ENCODE results near the gene PRDM15.

DNA sequence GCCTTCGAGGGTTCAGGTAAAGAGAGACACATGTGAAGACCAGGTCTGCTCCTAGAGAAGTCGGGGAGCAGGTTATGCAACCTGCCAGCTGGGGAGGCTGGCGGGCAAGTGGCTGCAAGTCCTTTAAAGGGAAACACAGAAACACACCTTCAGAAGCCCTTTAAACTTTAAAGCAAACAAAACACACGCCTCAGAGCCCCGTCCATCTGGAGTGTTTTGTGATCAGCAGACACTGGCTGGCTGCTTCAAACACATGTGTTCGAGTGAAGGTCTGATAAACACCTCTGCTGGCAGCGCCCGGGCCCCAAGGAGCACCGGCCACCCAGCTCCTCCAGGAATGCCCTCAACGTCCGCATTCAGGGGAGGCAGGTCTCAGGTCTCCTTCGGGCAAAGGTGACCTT is 127.5 kb downstream of the PRDM15 start:
- TF ChIP-seq, protein P1, sequence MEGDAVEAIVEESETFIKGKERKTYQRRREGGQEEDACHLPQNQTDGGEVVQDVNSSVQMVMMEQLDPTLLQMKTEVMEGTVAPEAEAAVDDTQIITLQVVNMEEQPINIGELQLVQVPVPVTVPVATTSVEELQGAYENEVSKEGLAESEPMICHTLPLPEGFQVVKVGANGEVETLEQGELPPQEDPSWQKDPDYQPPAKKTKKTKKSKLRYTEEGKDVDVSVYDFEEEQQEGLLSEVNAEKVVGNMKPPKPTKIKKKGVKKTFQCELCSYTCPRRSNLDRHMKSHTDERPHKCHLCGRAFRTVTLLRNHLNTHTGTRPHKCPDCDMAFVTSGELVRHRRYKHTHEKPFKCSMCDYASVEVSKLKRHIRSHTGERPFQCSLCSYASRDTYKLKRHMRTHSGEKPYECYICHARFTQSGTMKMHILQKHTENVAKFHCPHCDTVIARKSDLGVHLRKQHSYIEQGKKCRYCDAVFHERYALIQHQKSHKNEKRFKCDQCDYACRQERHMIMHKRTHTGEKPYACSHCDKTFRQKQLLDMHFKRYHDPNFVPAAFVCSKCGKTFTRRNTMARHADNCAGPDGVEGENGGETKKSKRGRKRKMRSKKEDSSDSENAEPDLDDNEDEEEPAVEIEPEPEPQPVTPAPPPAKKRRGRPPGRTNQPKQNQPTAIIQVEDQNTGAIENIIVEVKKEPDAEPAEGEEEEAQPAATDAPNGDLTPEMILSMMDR (conservative IDR thresholded peaks at IDR 0.05; ENCODE audit: low read depth in 2 of 2): no peak
- no peak for TF ChIP-seq EZH2phosphoT487 (IDR thresholded peaks at IDR 0.05; ENCODE audit: unreplicated experiment)
- TF ChIP-seq CREB1 (CRISPR knock-in tag; IDR thresholded peaks at IDR 0.05; ENCODE audit: low read depth): no peak
- no peak for TF ChIP-seq POLR2AphosphoS5 (IDR thresholded peaks at IDR 0.05; ENCODE audit: low read depth)
- TF ChIP-seq EZH2 (IDR thresholded peaks at IDR 0.05; ENCODE audit: low read depth, unreplicated experiment): no peak
- TF ChIP-seq STAT1 (IDR thresholded peaks at IDR 0.05; ENCODE audit: unreplicated experiment): no peak
- no peak for TF ChIP-seq JUNB (IDR thresholded peaks at IDR 0.05; ENCODE audit: unreplicated experiment)

All from GM23338 (cell line).